Urinary bladder (tissue), 4 donors: Measurements from ENCODE around the gene KCNH1. TPM values are rescaled to one million over a fixed set of nuclear protein-coding genes. Genes with fewer than 3 reads are reported as not detected.

Experiments used
- DNase-seq: peaks from one replicate; pipeline ENCODE4 v3.0.0-alpha.2; 2015; ENCODE audit errors: extremely low spot score
- H3K27ac ChIP-seq: one replicate; pipeline ENCODE4 v1.5.1; 2013; ENCODE audit warnings: low read depth, mild to moderate bottlenecking, moderate library complexity
- H3K36me3 ChIP-seq: one replicate; pipeline ENCODE4 v1.6.1; 2013; ENCODE audit warnings: mild to moderate bottlenecking, moderate library complexity; ENCODE audit not compliant: insufficient read depth
- H3K4me1 ChIP-seq: one replicate; pipeline ENCODE4 v1.6.1; 2013; ENCODE audit warnings: mild to moderate bottlenecking, moderate library complexity; ENCODE audit not compliant: insufficient read depth
- H3K4me3 ChIP-seq: one replicate; pipeline ENCODE4 v1.5.1; 2013; ENCODE audit warnings: low read depth, low read length
- WGBS: extraction: QIAGEN DNeasy Blood & Tissue Kit; methylation state at CpG from one replicate; pipeline ENCODE4 v1.1.7; 2013; 5-methylcytosine and 5-hydroxymethylcytosine counted together
- polyA plus RNA-seq: library from polyadenylated mRNA; stranded (reverse); fragments of 200-250 nt; gene quantifications from one replicate; pipeline ENCODE4 v1.2.3, GENCODE V29; 2013
- total RNA-seq: library from RNA; depleted of rRNA; stranded (reverse); fragments of >200 nt; gene quantifications from one replicate; pipeline ENCODE4 v1.2.3, GENCODE V29; 2014
- donor health status: healthy with polysubstance abuse.
- donor health status: healthy.

KCNH1 gene
- total and polyA plus RNA-seq, 2 donors: 0.20 to 2.0 TPM

GRCh38 chr1:210882414-210883221 is 251.3 kb downstream of the KCNH1 start:
- WGBS: 75% methylated on average over 8 of the region's 8 CpGs
- Histone ChIP-seq H3K36me3 (no peaks in the 10 kb centered on the region), H3K4me1 (no peaks in the 10 kb centered on the region), H3K4me3 (no peak overlapping the region), H3K27ac (no peak overlapping the region)
- no peak for DNase-seq

DNA sequence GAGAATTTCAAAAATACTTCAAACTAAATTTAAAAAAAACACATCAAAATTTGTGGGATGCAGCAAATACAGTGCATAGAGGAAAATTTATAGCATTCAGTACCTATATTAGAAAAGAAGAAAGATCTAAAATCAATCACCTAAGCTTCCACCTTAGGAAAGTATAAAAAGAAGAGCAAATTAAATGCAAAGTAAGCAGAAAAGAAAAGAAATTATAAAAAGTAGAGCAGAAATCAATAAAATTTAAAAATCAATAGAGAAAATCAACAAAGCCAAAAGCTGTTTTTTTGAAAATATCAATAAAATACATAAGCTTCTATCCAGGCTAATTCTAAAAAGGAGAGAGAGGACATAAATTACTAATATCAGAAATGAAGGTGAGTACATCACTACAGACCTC is 255.4 kb downstream of the KCNH1 start:
- DNase-seq: no peak
- Histone ChIP-seq H3K27ac (no peak overlapping the region), H3K4me1 (no peaks in the 10 kb centered on the region), H3K36me3 (no peaks in the 10 kb centered on the region), H3K4me3 (no peak overlapping the region)

- no peaks in the 10 kb centered on the region for H3K36me3 ChIP-seq
- H3K4me1 ChIP-seq: no peaks in the 10 kb centered on the region
- DNase-seq: no peak
- H3K27ac ChIP-seq: no peak overlapping the region
- H3K4me3 ChIP-seq: no peak overlapping the region
Measured at GRCh38 chr1:210876275-210876674, 257.7 kb downstream of the KCNH1 start.

GRCh38 chr1:210866532-210866931 is 267.4 kb downstream of the KCNH1 start:
- H3K4me3 ChIP-seq: no peak overlapping the region
- DNase-seq: no peak
- WGBS: 69% methylated on average over 2 of the region's 2 CpGs
- H3K36me3 ChIP-seq: no peaks in the 10 kb centered on the region
- H3K4me1 ChIP-seq: no peaks in the 10 kb centered on the region
- no peak overlapping the region for H3K27ac ChIP-seq

- no peak overlapping the region for H3K4me3 ChIP-seq
- DNase-seq: no peak
- H3K27ac ChIP-seq: no peak overlapping the region
- no peaks in the 10 kb centered on the region for H3K36me3 ChIP-seq
- 33% methylated on average over 1 of the region's 1 CpG for WGBS
- no peaks in the 10 kb centered on the region for H3K4me1 ChIP-seq
Measured at GRCh38 chr1:210857705-210858104, 276.2 kb downstream of the KCNH1 start.

GRCh38 chr1:210857146-210857663 is 276.7 kb downstream of the KCNH1 start:
- Histone ChIP-seq H3K4me3 (no peak overlapping the region), H3K27ac (no peak overlapping the region)
- 66% methylated on average over 5 of the region's 5 CpGs for WGBS

DNA sequence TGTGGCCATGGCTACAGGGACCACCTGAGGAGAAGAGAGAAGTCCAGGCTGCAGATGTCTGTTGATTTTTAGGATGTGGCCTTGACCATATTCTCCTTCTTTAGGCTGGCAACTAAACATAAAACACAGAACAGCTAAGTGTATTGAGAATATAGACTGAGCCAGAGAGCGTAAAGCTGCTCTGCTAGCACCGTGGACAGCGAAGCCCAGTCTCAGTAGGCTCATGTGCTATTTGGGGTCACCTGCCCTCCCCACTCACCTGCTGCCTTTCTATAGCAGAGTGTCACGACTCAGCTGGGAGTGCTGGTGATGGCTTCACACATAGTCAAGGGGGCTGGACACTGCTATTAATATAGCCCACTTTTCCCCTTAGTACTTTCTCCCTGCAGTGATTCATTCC is 278.5 kb downstream of the KCNH1 start:
- Histone ChIP-seq H3K36me3 (no peaks in the 10 kb centered on the region), H3K4me1 (no peaks in the 10 kb centered on the region), H3K27ac (no peak overlapping the region), H3K4me3 (no peak overlapping the region)
- WGBS: 30% methylated on average over 4 of the region's 4 CpGs
- DNase-seq: no peak

More at GRCh38 chr1:210857146-210857663, 276.7 kb downstream of the KCNH1 start:
- no peaks in the 10 kb centered on the region for H3K4me1 ChIP-seq
- H3K36me3 ChIP-seq: no peaks in the 10 kb centered on the region
- DNase-seq: no peak

GRCh38 chr1:210853276-210853675 is 280.7 kb downstream of the KCNH1 start:
- Histone ChIP-seq H3K36me3 (no peaks in the 10 kb centered on the region), H3K4me1 (no peaks in the 10 kb centered on the region), H3K4me3 (no peak overlapping the region), H3K27ac (no peak overlapping the region)
- no peak for DNase-seq

DNA sequence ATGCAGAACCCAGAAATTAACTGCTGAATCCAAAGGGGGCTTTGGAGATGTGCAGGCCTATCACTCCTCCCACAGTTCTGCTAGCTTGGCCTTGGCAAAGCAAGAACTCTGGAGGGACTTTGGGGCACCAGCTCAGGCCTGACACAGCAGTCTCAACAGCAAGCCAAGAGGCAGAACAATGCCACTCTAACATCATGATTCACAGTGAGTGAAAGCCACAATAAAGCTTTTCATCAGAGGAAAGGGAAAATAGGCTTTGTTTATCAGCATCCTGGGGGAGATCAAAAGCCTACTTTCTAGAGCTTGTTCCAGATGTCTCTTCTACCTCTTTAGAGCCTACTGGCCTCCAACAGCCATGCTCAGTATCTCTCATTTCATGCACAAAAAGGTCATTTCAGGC is 283.4 kb downstream of the KCNH1 start:
- no peak for DNase-seq
- H3K36me3 ChIP-seq: no peaks in the 10 kb centered on the region
- H3K4me1 ChIP-seq: no peaks in the 10 kb centered on the region
- no peak overlapping the region for H3K27ac ChIP-seq
- H3K4me3 ChIP-seq: no peak overlapping the region

GRCh38 chr1:210848474-210848873 is 285.5 kb downstream of the KCNH1 start:
- WGBS: 82% methylated on average over 3 of the region's 3 CpGs
- Histone ChIP-seq H3K4me3 (no peak overlapping the region), H3K36me3 (no peaks in the 10 kb centered on the region), H3K4me1 (no peaks in the 10 kb centered on the region), H3K27ac (no peak overlapping the region)
- no peak for DNase-seq

DNA sequence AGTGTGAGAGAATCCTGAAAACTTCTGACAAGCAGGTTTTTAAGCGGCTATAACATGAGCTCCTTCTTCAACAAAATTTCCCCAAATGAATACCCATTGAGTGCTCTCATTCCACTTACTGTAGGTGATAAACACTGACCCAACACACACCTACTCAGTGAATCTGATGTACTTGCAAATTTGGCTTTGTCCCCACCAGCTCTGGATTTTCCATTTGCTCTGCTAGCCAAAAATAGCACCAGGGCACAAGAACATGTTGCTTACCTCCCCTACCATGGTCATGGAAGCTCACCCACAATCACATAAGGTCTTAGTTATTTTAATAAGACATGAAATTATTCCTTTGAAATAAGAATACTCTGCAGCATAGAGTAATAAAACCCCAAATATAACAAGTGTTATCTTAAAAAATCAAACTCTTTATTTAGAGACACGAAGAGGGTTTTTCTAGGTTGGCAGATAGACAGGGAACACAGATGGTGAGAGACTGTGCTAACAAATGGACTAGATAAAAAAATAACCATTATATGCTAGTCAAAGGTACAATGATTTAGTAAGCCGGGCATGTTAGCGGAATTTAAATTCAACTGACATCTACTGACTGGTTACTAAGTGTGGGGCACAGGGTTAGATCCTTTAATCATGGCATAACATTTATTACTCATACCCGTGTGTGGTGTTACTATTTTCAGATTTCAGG is 291.9 kb downstream of the KCNH1 start:
- no peak for DNase-seq
- no peaks in the 10 kb centered on the region for H3K4me1 ChIP-seq
- 71% methylated on average over 5 of the region's 5 CpGs for WGBS
- no peak overlapping the region for H3K27ac ChIP-seq
- H3K36me3 ChIP-seq: no peaks in the 10 kb centered on the region
- no peak overlapping the region for H3K4me3 ChIP-seq

- no peak for DNase-seq
- H3K36me3 ChIP-seq: peaks cover 2% of the 10 kb centered on the region
Measured at GRCh38 chr1:210830034-210831028, 303.6 kb downstream of the KCNH1 start.

DNA sequence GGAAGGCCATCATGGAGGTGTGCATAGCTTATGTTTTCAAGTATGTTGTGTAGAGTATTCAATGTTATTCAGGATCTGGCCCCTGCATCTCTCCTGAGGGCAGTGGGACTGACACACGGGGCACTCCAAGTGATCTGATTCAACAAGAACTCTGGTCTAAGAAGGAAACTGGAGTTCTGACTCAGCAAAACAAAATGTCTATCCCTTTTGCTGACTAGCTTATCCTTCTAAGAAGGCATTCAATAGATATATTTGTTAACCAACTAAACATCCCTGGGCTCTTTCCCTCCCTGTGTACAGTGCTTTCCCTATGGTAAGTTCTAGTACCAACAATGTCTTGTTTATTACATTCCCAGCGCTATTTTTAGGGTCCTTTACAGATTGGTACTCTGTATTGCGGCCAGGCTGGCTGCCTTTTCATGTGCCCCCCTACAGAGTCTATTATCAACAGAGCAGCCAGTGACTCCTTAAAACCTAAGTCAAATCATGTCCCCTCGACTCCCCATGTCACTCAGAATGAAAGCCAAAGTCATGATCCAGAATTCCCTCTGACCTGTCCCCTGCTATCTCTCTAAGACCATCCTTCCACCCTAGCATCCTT is 304.9 kb downstream of the KCNH1 start:
- H3K27ac ChIP-seq: no peak overlapping the region
- no peak for DNase-seq
- H3K36me3 ChIP-seq: peaks cover 2% of the 10 kb centered on the region
- WGBS: 75% methylated on average over 4 of the region's 4 CpGs
- H3K4me3 ChIP-seq: no peak overlapping the region
- H3K4me1 ChIP-seq: no peaks in the 10 kb centered on the region

More at GRCh38 chr1:210830034-210831028, 303.6 kb downstream of the KCNH1 start:
- Histone ChIP-seq H3K27ac (no peak overlapping the region), H3K4me1 (no peaks in the 10 kb centered on the region), H3K4me3 (no peak overlapping the region)
- WGBS: 58% methylated on average over 6 of the region's 6 CpGs
